Measurements from ENCODE around the gene SYCN.
"Not testable (repeated sequence)": the region's sequence is repeated elsewhere in the genome, so short reads cannot be mapped to it uniquely, and the experiment has no call there.

Gene SYCN

DNA sequence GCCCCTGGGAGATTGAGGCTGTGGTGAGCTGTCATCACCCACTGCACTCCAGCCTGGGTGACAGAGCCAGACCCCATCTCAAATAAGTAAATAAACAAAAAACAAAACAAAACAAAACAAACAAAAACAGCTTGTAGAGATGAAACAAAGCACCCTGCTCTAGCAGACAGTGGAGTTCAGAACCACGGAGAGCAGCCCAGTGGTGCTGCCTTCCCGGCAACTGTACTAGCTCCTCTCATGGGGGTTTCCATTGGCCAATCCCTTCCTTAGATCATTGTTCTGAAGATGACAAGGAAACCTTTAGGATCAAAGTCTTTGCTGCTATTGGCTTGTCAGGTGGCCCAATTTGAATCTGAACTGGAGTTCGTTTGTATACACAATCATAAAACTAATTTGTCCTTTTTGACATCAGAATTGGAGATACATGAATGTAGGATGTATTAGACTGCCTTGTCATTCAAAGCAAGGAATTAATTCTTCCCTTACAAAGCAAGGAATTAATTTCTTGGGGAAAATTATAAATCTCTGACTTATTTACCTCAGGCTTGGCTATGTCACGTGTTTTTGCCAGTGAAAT is 19.7 kb upstream of the SYCN start:
- DNase-seq (ENCODE audit: low read depth), result no peak

DNA sequence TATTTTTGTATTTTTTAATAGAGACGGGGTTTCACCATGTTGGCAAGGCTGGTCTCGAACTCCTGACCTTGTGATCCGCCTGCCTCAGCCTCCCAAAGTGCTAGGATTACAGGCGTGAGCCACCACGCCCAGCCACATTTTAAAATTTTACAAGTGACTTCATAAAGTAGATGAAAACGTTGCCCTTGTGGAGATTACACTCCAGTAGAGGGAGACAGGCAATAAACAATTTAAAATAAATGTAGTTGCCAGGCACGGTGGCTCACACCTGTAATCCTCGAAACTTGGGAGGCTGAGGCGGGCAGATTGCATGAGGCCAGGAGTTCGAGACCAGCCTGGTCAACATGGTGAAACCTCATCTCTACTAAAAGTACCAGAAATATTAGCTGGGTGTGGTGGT is 15.0 kb upstream of the SYCN start:
- not testable (repeated sequence) for DNase-seq (ENCODE audit: low read depth)

DNA sequence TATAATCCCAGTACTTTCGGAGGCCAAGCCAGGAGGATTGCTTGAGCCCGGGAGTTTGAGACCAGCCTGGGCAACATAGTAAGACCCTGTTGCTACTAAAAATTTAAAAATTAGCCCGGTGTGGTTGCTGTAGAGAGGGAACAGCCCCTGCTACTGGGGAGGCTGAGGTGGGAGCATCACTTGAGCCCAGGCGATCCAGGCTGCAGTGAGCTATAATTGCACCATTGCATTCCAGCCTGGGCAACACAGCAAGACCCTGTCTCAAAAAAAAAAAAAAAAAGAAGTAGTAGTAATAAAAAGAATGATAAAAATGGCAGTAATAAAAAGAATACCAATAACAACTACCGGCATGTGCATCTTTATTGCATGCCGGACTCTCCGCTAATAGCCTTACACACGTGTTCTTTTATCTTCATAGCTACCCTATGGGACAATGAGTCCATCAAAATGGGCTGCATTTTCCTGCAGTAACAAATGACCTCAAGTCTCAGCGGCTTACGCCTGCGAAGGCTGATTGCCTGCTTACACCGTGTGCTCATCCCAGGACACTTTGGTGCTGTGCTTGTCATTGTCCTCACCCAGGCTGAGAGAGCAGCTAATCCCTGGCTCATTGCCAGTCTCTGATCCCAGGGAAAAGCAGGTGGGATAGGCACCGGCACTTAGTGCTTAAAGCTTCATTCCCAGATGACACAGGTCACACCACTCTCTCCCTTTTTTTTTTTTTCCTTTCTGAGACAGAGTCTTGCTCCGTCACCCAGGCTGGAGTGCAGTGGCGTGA is 14.4 kb upstream of the SYCN start:
- DNase-seq (ENCODE audit: low read depth), result no peak

- no peak for DNase-seq (ENCODE audit: low read depth)
Observed at GRCh38 chr19:39217094-39217493, 13.0 kb upstream of the SYCN start.

DNA sequence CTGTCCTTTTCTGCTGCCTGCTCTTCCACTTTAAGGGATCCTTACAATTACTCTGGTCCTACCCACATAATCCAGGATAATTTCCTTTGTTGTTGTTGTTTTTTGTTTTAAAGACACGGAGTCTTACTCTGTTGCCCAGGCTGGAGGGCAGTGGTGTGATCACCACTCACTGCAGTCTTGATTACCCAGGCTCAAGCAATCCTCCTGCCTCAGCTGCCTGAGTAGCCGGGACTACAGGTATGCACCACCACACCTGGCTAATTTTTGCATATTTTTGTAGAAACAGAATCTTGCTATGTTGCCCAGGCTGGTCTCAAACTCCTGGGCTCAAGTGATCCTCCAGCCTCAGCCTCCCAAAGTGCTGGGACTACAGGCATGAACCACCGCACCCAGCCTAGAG is 11.3 kb upstream of the SYCN start:
- not testable (repeated sequence) for DNase-seq (ENCODE audit: low read depth)

DNA sequence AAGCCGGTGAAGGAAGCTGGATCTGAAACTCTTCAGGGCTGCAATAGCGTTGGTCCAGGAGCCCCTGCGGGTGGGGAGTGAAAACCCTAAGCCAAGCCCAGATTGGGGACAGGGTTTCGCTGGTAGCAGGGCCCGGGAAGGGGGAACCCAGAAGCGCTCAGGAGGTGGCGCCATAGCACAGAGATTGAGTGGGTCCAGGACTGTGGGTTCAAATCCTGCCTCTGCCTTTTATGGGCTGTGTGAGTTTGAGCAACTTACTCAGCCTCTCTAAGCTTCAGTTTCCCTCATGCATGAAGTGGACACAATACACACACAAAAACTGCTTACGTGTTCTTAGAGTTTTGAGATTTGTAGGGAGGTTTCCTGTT is 8.3 kb upstream of the SYCN start:
- DNase-seq (ENCODE audit: low read depth), result peak; percentile 24

- DNase-seq (ENCODE audit: low read depth), result no peak
Observed at GRCh38 chr19:39211731-39212374, 7.8 kb upstream of the SYCN start.

DNA sequence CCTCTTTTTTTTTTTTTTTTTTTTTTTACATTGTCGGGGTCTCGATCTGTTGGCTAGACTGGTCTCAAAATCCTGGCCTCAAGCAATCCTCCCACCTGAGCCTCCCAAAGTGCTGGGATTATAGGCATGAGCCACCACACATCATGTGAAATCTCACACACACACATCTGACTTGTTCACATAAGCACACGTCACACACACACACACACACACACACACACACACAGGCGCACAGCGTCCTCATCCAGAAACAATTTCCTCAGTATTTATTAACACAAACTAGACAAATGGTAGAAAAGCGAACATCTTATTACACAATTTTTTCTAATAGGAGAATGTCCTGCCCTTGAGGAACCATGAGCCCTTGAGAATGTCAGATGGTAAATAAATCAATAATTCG is 5.1 kb upstream of the SYCN start:
- no peak for DNase-seq (ENCODE audit: low read depth)

DNA sequence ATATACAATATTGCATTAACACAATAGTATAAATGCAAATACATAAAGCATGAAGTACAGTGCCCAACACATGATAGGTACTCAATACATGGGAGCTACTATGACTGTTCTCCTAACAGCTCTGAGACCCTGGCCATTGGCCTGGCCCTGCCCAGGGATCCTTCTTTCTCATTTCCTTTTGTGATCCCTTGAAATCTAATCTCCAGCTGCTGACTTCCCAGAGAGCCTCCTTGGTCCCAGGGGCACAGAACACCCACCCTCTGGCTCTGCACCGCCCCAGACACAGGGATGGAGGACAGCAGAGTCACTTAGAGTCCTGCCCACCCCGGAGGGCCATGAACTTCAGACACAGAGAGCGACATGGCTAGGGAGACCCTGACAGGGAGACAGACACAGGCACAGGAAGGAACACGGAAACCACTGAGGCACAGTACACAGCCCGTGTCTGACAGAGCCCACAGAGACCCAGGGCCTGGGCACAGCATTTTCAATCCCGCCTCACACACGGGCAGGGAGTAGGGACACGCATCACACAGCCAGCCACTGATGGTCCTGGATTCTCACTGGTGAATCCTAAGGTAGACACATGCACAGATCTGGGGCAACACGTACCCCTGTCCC is 4.2 kb upstream of the SYCN start:
- no peak for DNase-seq (ENCODE audit: low read depth)

GRCh38 chr19:39207293-39207836 is 3.3 kb upstream of the SYCN start:
- no peak for DNase-seq (ENCODE audit: low read depth)

- DNase-seq (ENCODE audit: low read depth), result no peak
Observed at GRCh38 chr19:39206122-39206521, 2.1 kb upstream of the SYCN start.

GRCh38 chr19:39205449-39205764 is 1.3 kb upstream of the SYCN start:
- DNase-seq (ENCODE audit: low read depth), result no peak

- no peak for DNase-seq (ENCODE audit: low read depth)
Observed at GRCh38 chr19:39202998-39203355, 1.1 kb downstream of the SYCN start.

DNA sequence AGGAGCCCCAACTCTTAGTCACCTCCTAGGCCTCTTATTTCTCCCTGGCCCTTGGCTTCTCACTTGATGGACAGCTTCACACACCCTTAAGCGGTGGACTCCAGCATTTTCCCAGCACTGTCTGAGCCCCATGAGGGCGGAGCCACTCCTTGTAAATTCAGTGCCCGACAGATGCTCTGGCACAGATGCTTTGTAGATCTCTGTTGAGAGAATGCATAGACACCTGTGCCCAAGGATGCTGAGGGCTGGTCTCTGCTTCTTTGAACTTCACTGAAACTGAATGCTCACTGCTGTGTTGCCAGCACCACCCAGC is 3.3 kb downstream of the SYCN start:
- no peak for DNase-seq (ENCODE audit: low read depth)

DNA sequence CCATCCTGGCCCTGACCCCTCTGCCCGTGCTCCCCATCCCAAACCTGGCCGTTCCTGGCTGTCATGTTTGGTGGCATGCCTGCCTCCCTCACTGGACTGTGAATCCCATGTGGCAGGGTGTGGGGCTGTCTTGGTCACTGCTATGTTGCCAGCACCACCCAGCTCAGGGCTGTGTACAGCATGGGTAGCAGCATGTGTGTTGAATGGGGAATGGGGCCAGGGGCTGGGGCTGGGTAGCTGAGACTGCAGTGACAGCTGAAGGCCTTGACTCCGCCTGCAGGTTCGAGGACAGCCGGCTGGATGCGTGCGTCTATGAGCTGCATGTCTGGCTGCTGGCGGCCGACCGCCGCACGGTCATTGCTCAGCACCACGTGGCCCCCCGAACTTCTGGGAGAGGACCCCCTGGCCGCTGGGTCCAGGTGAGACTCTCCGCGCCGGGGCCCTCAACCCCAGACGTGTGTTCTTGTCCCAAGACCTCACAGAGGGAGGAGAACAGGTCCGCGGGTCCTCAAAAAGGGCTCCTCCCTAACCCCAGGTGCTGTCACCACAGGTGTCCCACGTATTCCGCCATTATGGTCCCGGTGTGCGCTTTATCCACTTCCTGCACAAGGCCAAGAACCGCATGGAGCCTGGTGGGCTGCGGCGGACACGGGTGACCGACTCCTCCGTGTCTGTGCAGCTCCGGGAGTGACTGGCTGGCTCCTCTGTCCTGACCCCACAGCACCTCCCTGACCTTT is 3.8 kb downstream of the SYCN start:
- DNase-seq (ENCODE audit: low read depth), result no peak

DNA sequence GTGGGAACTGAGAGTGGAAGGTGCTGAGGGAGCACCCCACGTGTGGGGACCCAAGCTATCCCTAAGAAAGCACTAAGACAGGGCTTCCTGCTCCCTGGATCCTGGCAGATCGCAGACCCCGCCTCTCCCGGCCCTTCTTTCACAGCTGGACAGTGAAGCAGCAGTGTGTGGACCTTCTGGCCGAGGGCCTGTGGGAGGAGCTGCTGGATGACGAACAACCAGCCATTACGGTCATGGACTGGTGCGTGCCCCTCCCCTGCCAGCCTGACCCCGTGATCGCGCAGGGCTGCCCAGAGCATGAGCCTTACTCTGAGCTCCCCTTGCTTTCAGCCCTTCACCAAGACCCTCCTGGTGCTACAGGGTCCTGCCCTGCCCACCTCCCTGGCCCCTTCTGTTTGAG is 5.0 kb downstream of the SYCN start:
- DNase-seq (ENCODE audit: low read depth), result no peak

GRCh38 chr19:39197808-39198207 is 6.3 kb downstream of the SYCN start:
- DNase-seq (ENCODE audit: low read depth), result no peak

DNA sequence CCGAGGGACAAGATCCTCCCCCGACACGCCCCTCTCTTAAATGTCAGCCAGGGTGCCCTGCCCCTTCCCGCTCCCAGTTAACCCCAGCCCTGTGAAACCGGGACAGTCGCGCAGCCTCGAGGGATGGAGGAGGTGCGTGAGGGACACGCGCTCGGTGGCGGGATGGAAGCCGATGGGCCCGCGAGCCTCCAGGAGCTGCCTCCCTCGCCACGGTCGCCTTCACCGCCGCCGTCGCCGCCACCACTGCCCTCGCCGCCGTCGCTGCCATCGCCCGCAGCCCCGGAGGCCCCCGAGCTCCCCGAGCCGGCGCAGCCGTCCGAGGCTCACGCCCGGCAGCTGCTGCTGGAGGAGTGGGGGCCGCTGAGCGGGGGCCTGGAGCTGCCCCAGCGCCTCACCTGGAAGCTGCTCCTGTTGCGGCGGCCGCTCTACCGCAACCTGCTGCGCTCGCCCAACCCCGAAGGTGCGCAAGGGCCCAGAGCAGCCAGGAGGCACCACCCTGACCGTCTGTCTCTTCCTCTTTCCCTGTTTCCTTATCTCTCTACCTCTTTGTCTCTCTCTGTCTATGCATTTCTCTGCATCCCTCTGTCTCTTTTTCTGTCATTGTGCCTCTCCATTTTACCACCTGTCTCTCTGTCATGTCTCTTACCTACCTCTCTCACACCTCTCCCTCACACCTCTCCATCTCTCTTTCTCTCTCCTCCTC is 7.1 kb downstream of the SYCN start, which contains the start of gene NCCRP1:
NCCRP1 (plus strand) TSS at position 105 of the 703 bp plus-strand sequence; CDS start at position 124, 19 bp downstream.
- no peak for DNase-seq (ENCODE audit: low read depth)

- DNase-seq (ENCODE audit: low read depth), result no peak
Observed at GRCh38 chr19:39196320-39196719, 7.7 kb downstream of the SYCN start.

GRCh38 chr19:39195755-39196154 is 8.3 kb downstream of the SYCN start:
- DNase-seq (ENCODE audit: low read depth), result no peak

DNA sequence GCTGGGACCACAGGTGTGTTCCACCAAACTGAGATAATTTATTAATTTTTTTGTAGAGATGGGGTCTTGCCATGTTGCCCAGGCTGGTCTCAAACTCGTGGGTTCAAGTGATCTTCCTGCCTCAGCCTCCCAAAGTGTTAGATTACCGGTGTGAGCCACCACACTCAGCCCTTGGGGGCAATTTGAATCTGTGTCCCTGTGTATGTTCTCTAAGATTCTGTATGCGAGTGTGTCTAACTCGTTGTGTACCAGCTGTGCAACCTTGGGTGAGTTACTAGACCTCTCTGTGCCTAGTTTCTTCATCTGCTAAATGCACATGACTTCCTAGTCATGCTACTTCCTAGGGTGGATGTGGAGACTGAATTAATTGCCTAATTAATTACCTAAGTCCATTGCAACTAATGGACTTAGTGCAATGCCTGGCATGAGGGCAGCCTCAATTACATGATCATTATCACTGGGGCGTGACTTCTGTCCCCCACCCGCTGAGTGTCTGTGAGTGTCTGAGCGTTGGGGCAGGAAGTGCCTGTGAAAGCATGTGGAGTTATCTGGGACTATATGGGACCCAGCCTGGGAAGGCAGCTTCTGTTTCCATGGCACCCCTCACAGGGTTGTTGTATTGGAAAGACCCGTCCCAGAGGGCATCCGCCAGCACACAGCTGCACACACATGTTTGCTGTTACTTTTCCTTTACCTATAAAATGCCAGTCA is 9.1 kb downstream of the SYCN start:
- DNase-seq (ENCODE audit: low read depth), result no peak

Data from activated gamma-delta T cell treated with anti-CD3 and anti-CD28 coated beads, Interleukin-2, amount 50 U/mL, for 16 hours (primary cell).